NK-92 treated with Interleukin-12 subunit alpha and Interleukin-12 subunit beta, amount 100 ng/mL, for 24 hours (cell line): ENCODE results near the gene NXNL2.

ENCODE experiments used
- DNase-seq: peaks from one replicate; lab custom pipeline; 2025; lab: John Stamatoyannopoulos, UW

The NXNL2 gene

DNA sequence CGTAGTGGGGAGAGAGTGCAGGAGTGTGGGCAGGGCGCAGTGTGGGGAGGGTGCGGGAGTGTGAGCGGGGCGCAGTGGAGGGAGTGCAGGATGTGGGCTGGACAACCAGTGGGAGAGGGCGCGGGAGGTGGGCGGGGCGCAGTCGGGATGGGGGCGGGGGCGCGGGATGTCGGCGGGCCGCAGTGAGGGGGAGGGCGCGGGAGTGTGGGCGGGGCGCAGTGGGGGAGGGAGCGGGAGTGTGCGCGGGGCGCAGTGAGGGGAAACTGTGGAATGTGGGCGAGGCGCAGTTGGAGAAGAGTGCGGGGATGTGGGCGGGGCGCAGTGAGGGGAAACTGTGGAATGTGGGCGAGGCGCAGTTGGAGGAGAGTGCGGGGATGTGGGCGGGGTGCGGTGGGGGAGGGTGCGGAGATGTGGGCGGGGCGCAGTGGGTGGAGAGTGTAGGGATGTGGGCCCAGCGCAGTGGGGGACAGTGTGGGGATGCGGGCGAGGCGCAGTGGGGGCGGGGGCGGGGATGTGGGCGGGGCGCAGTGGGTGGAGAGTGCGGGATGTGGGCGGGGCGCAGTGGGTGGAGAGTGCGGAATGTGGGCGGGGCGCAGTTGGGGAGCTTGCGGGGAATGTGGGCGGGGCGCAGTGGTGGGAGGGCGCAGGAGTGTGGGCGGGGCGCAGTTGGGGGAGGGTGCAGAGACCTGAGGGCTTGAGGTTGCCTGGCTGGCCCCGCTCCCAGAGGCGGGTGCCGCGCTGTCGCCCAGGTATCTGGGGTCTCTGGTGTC is at the start of gene NXNL2:
Gene NXNL2, plus strand, starts transcription at position 723 of the 770 bp plus-strand sequence. CDS start 257 bp downstream, outside the sequence.
- DNase-seq = no peak

- DNase-seq = no peak
Measured at GRCh38 chr9:88488166-88488565, 46.8 kb upstream of the NXNL2 start.

GRCh38 chr9:88494983-88495721 is 39.8 kb upstream of the NXNL2 start:
- no peak for DNase-seq

DNA sequence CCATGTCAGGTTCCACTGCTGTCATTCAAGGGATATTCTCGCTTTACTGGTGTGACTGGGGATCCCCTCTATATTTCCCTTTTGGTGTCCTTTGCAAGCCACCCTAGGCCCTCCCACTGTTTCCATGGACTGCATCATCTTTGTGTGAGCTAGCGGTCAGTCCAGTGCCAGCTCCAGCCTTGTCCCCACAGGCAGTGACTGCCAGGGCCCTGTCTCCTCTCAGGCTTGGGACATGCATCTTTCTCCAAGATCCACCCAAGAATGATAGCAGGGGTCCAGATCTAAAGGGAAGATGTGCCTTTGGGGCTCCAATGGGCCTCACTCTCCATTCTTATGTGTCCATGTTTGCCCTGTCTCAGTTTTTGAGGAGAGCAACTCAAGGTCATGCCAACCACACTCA is 37.8 kb upstream of the NXNL2 start:
- no peak for DNase-seq

- DNase-seq = no peak
Measured at GRCh38 chr9:88498880-88499279, 36.1 kb upstream of the NXNL2 start.

GRCh38 chr9:88501086-88501485 is 33.9 kb upstream of the NXNL2 start:
- DNase-seq = no peak

GRCh38 chr9:88502552-88503034 is 32.4 kb upstream of the NXNL2 start:
- DNase-seq = no peak

- DNase-seq = no peak
Measured at GRCh38 chr9:88503081-88503844, 31.7 kb upstream of the NXNL2 start.

DNA sequence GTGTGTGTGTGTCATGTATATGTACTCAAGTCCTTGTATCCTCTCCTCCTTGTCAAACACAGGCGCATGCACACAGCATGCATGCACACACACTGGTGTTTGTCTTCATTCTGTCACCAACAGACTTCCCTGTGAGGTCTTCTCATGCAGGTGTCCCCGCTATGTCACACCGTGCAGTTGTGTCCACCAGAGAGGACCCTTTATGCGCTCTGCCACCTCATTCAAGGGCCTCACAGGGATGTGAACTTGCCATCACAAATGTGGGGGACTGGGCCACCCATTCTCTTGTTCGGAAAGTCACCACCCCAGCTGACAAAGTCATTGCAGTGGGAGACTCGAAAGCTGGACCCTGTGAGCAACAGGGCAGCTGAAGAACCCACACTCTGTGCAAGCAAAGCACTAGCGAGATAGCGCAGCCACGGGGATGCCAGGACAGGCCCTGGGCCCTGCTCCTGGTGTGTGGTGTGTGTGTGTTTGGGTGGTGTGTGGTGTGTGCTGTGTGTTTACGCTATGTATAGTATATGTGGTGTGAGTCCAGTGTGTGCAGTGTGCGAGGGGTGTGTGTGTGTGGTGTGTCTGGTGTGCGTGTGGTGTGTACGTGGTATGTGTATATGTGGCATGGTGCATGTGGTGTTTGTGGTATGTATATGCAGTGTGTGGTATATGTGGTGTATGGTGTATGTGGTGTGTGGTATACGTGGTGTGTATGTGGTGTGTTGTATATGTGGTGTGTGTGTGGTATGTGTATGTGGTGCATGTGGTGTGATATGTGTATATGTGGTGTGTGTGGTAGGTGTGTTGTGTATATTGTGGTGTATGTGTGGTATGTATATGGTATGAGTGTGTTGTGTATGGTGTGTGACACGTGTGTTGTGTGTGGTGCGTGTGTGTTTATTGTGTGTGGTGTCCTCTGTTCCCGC is 30.9 kb upstream of the NXNL2 start:
- DNase-seq = no peak

DNA sequence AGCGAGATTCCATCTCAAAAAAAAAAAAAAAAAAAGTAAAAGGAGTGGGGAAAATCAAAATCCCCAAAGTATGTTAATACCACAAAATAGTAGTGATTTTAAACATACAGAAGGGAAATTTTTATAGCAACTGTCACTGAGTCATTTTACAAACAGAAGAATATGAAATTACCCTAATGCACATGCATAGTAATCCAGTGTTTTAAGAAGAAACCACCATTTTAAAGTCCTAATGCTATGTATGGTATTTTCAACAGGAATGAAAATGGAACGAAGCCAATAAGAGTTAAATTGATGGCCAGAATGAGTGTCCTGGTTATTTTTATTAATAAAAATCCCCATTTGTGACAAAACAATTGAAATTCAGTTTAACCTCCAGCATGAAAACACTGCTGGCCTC is 26.7 kb upstream of the NXNL2 start:
- DNase-seq = no peak

- no peak for DNase-seq
Measured at GRCh38 chr9:88511906-88512305, 23.1 kb upstream of the NXNL2 start.

GRCh38 chr9:88514247-88514646 is 20.7 kb upstream of the NXNL2 start:
- no peak for DNase-seq

- no peak for DNase-seq
Measured at GRCh38 chr9:88521308-88521707, 13.7 kb upstream of the NXNL2 start.

GRCh38 chr9:88522360-88522759 is 12.6 kb upstream of the NXNL2 start:
- no peak for DNase-seq

DNA sequence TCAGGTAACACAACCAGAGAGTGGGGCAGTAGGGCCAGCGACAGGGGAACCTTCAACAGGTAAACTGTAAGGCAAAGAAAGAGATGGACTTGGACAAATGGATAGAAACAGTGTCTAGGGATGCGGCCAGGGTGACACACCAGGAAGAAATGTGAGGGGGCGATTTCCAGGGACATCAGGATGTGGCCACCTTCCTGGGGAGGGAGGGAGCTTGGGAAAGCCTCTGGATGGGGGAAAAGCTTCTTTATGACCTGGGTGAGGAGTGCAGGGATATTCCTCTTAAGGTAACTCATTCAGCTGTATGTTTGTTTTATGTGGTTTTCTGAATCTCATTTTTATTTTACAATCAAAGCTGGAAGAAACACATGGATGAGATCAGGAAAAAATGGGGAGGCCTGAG is 11.9 kb upstream of the NXNL2 start:
- no peak for DNase-seq

DNA sequence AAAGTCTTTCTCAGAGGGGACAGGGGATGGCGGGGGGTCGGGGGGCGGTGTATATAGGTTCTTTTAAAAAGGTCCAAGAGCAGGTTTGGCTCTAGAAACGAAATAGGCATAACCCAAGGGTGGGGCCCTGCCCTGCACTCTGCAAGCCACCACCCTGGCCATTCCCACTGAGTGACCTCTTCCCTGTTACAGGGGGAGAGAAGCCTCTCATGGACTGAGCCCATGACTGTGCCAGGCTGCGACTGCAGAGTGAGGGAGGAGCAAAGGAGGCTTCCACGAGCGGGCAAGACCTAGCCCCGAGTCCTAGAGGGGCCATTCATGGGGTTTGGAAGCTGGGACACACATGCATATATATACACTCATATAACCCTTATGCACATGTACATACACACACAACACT is 10.1 kb upstream of the NXNL2 start:
- no peak for DNase-seq

GRCh38 chr9:88527618-88528017 is 7.4 kb upstream of the NXNL2 start:
- DNase-seq = no peak

DNA sequence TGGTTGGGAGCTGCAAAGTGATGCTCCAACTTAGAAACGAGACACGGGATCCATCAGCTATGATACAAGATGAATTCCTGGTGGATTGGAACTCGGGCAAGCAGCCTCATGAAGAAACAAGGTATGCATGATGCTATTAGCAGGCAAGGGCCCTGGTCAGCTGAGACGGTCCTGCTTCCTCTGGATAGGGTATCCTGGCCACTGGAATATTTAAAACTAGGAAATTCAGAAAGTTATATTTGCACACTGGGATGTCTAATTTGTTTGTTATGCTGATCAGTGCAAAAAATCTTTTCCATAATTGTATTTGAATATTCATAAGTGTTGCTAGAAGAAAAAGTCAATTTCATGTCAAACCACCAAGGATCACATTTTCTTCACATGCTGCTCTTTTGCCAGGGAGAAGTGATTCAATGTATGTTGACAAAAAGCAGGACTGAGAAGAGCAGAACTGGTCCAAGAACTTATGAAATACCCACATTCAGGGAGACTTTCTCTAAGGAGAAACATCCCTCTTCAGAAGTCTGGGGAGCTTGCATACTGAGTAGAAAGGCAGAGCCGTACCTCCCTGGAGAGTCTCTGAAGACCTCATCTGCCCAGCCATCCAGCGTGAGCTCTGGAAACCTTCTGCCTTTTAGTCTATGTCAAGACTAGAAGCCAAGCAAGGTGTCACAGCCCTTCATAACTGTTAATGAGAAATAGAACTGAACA is 6.7 kb upstream of the NXNL2 start:
- no peak for DNase-seq

DNA sequence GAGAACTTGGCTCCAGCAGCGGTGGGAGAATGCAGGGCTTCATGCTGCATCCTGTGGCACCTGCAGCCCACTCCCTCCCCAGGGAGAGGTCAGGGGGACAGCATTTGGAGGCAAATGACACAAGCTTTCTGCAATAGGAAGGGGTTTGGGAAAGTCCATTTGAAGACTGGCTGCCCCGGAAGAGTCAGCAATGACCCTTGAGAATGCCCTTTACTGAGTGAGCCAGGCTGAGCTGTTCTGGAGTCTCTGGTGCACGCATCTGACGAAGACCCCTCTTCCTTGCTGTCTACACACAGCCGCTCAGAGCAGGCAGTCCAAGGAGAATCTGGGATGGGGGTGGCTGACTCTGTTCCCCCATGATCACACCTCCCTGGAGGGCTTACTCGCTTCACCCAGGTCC is 5.5 kb upstream of the NXNL2 start:
- DNase-seq = no peak

DNA sequence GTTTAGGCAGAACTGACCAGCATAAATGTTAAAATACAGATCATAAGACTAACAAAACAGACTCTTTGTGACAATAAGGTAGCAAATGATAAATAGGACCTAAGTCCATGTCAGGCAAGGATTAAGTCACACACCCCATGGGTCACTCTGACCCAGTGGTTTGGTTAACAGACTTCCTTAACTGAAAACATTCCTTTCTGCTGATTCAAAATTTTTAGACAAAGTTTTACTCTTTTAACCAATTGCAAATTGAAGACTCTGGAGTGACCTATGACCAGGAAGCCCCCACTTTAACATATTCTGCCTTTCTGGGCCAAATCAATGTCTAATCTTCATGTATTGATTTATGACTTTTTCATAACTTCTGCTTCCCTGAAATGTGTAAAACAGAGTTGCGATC is 4.9 kb upstream of the NXNL2 start:
- no peak for DNase-seq
